HG03025 (cell line): Measurements from ENCODE around the gene NUB1.

Experiments
- ATAC-seq: cut with Tn5 transposase; IDR thresholded peaks from one replicate; pipeline ENCODE4 v1.9.1; 2021; ENCODE audit warnings: mild to moderate bottlenecking, moderate library complexity; ENCODE audit not compliant: unreplicated experiment, low FRiP score

Gene NUB1

GRCh38 chr7:151342102-151342646 is 562 bp downstream of the NUB1 start:
- peak; percentile 45 for ATAC-seq

GRCh38 chr7:151342811-151343210 is 1.2 kb downstream of the NUB1 start:
- ATAC-seq: no peak

GRCh38 chr7:151343516-151343915 is 1.9 kb downstream of the NUB1 start:
- ATAC-seq: no peak

GRCh38 chr7:151345576-151346469 is 4.2 kb downstream of the NUB1 start:
- no peak for ATAC-seq

- no peak for ATAC-seq
Observed at GRCh38 chr7:151346470-151346769, 4.8 kb downstream of the NUB1 start.

- no peak for ATAC-seq
Observed at GRCh38 chr7:151347200-151347599, 5.6 kb downstream of the NUB1 start.

GRCh38 chr7:151348970-151349369 is 7.4 kb downstream of the NUB1 start:
- no peak for ATAC-seq

GRCh38 chr7:151349507-151349853 is 7.9 kb downstream of the NUB1 start:
- peak; percentile 30 for ATAC-seq

GRCh38 chr7:151351027-151351426 is 9.4 kb downstream of the NUB1 start:
- ATAC-seq: no peak

- no peak for ATAC-seq
Observed at GRCh38 chr7:151351967-151352366, 10.4 kb downstream of the NUB1 start.

GRCh38 chr7:151352512-151352911 is 10.9 kb downstream of the NUB1 start:
- no peak for ATAC-seq

- ATAC-seq: no peak
Observed at GRCh38 chr7:151361193-151361959, 19.8 kb downstream of the NUB1 start.

GRCh38 chr7:151363182-151363581 is 21.6 kb downstream of the NUB1 start:
- ATAC-seq: no peak

GRCh38 chr7:151366166-151366879 is 24.7 kb downstream of the NUB1 start:
- ATAC-seq: no peak

GRCh38 chr7:151366880-151367222 is 25.2 kb downstream of the NUB1 start:
- no peak for ATAC-seq

- no peak for ATAC-seq
Observed at GRCh38 chr7:151367284-151367683, 25.7 kb downstream of the NUB1 start.

GRCh38 chr7:151368136-151368571 is 26.5 kb downstream of the NUB1 start:
- peak; percentile 92 for ATAC-seq

- ATAC-seq: no peak
Observed at GRCh38 chr7:151371266-151371665, 29.7 kb downstream of the NUB1 start.

- no peak for ATAC-seq
Observed at GRCh38 chr7:151372612-151373265, 31.1 kb downstream of the NUB1 start.

GRCh38 chr7:151373599-151373998 is 32.0 kb downstream of the NUB1 start:
- no peak for ATAC-seq

GRCh38 chr7:151374139-151374538 is 32.5 kb downstream of the NUB1 start:
- ATAC-seq: no peak
